Hepatocyte (in vitro differentiated cells): ENCODE data around the gene SSBP3. TPM values are rescaled to one million over a fixed set of nuclear protein-coding genes. Genes with fewer than 3 reads are reported as not detected.
A peak's percentile ranks its signal among the peaks of the same experiment; 100 is the strongest.

Experiments
- DNase-seq: peaks from one replicate; pipeline ENCODE4 v3.0.0-alpha.2; 2016; ENCODE audit warnings: low spot score
- H2AFZ ChIP-seq: fragments of 200-600 bp; sonication (generic); 2 replicates; pipeline ENCODE4 v1.6.0; 2016; ENCODE audit warnings: antibody characterized with exemption, mild to moderate bottlenecking
- H3K27ac ChIP-seq: fragments of 200-600 bp; sonication (generic); 2 replicates; pipeline ENCODE4 v1.5.1; 2016; ENCODE audit warnings: mild to moderate bottlenecking
- H3K27me3 ChIP-seq: fragments of 200-600 bp; sonication (generic); 2 replicates; pipeline ENCODE4 v1.6.1; 2016
- H3K36me3 ChIP-seq: fragments of 200-600 bp; sonication (generic); replicated peaks from 2 replicates; pipeline ENCODE4 v1.5.1; 2016; ENCODE audit warnings: low read depth; ENCODE audit not compliant: insufficient read depth
- H3K4me1 ChIP-seq: fragments of 200-600 bp; sonication (generic); 2 replicates; pipeline ENCODE4 v1.5.1; 2016; ENCODE audit warnings: mild to moderate bottlenecking, moderate library complexity; ENCODE audit not compliant: insufficient read depth
- H3K4me2 ChIP-seq: fragments of 200-600 bp; sonication (generic); 2 replicates; pipeline ENCODE4 v1.6.0; 2016
- H3K4me3 ChIP-seq: fragments of 200-600 bp; sonication (generic); 2 replicates; pipeline ENCODE4 v1.5.1; 2016; ENCODE audit warnings: mild to moderate bottlenecking
- H3K79me2 ChIP-seq: fragments of 200-600 bp; sonication (generic); 2 replicates; pipeline ENCODE4 v1.6.0; 2017; ENCODE audit warnings: mild to moderate bottlenecking
- H3K9me2 ChIP-seq: fragments of 200-600 bp; sonication (generic); replicated peaks from 2 replicates; pipeline ENCODE4 v1.6.0; 2017; ENCODE audit warnings: mild to moderate bottlenecking; ENCODE audit not compliant: insufficient read depth
- H3K9me3 ChIP-seq: fragments of 200-600 bp; sonication (generic); 2 replicates; pipeline ENCODE4 v1.5.1; 2016; ENCODE audit warnings: low read depth, mild to moderate bottlenecking
- H4K20me1 ChIP-seq: fragments of 200-600 bp; sonication (generic); 2 replicates; pipeline ENCODE4 v1.6.0; 2016; ENCODE audit warnings: mild to moderate bottlenecking; ENCODE audit not compliant: insufficient read depth, poor library complexity, severe bottlenecking
- EZH2 ChIP-seq: fragments of 200-600 bp; sonication (generic); IDR thresholded peaks from 2 replicates; pipeline ENCODE4 v1.6.1; 2016; ENCODE audit warnings: antibody characterized with exemption, mild to moderate bottlenecking, borderline replicate concordance
- EZH2phosphoT487 ChIP-seq: fragments of 200-600 bp; sonication (generic); IDR thresholded peaks from one replicate; pipeline ENCODE4 v1.6.1; 2018; ENCODE audit warnings: antibody characterized with exemption, mild to moderate bottlenecking, low read depth, moderate library complexity; ENCODE audit not compliant: unreplicated experiment, severe bottlenecking
- WGBS: methylation state at CpG from one replicate; pipeline ENCODE4 v1.1.6; 2016; ENCODE audit warnings: low lambda C conversion rate; ENCODE audit errors: missing lambda C conversion rate; 5-methylcytosine and 5-hydroxymethylcytosine counted together
- polyA plus RNA-seq: library from polyadenylated mRNA; unstranded; fragments of >200 nt; fragmentation: Nextera tagmentation; extraction: Ambion mirVana; gene quantifications from 2 replicates; pipeline ENCODE4 v1.2.1, GENCODE V29; 2016
- total RNA-seq: library from RNA; depleted of rRNA; stranded (reverse); fragments of >200 nt; gene quantifications from 2 replicates; pipeline ENCODE4 v1.2.3, GENCODE V29; 2014
- TF ChIP-seq, protein P1 (sequence below): fragments of 200-600 bp; sonication (generic); IDR thresholded peaks from 2 replicates; pipeline ENCODE4 v1.5.1; 2016; ENCODE audit warnings: antibody characterized with exemption, mild to moderate bottlenecking; ENCODE audit not compliant: poor library complexity

Gene SSBP3
- total and polyA plus RNA-seq, 2 experiments from 2014 or later, result 25.8 to 47.2 TPM

DNA sequence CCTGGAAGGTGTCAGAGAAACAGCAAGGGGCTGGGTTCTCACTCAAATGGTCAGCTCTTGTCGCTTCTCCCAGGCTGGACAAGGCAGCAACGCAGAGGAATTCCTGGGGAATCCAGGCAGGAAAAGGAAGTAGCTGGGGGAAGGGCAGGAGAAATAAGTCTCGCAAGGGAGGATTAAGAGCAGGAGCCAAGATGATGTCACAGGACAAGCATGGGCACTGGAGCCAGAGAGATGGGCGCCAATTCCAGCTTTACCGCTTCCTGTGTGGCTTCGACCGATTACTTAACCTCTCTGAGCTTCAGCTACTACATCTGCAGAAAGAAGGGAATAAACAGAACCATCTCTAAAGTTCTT lies 70.5 kb downstream of the SSBP3 start:
- H3K36me3 ChIP-seq, result no peaks in the 10 kb centered on the region
- H3K27ac ChIP-seq, result peak overlapping the region; percentile 96
- DNase-seq, result peak; percentile 82
- H3K27me3 ChIP-seq, result no peaks in the 10 kb centered on the region
- peaks cover 13% of the 10 kb centered on the region for H4K20me1 ChIP-seq
- H3K9me3 ChIP-seq, result no peaks in the 10 kb centered on the region
- no peak overlapping the region for H2AFZ ChIP-seq
- no peaks in the 10 kb centered on the region for H3K9me2 ChIP-seq
- H3K4me3 ChIP-seq, result no peak overlapping the region
- 41% methylated on average over 7 of the region's 7 CpGs for WGBS
- H3K79me2 ChIP-seq, result peaks cover 87% of the 10 kb centered on the region
- peak overlapping the region; percentile 67 for H3K4me2 ChIP-seq
- peaks cover 66% of the 10 kb centered on the region for H3K4me1 ChIP-seq
- TF ChIP-seq EZH2phosphoT487 (no peak), EZH2 (no peak)
- TF ChIP-seq, protein P1, sequence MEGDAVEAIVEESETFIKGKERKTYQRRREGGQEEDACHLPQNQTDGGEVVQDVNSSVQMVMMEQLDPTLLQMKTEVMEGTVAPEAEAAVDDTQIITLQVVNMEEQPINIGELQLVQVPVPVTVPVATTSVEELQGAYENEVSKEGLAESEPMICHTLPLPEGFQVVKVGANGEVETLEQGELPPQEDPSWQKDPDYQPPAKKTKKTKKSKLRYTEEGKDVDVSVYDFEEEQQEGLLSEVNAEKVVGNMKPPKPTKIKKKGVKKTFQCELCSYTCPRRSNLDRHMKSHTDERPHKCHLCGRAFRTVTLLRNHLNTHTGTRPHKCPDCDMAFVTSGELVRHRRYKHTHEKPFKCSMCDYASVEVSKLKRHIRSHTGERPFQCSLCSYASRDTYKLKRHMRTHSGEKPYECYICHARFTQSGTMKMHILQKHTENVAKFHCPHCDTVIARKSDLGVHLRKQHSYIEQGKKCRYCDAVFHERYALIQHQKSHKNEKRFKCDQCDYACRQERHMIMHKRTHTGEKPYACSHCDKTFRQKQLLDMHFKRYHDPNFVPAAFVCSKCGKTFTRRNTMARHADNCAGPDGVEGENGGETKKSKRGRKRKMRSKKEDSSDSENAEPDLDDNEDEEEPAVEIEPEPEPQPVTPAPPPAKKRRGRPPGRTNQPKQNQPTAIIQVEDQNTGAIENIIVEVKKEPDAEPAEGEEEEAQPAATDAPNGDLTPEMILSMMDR, result no peak

DNA sequence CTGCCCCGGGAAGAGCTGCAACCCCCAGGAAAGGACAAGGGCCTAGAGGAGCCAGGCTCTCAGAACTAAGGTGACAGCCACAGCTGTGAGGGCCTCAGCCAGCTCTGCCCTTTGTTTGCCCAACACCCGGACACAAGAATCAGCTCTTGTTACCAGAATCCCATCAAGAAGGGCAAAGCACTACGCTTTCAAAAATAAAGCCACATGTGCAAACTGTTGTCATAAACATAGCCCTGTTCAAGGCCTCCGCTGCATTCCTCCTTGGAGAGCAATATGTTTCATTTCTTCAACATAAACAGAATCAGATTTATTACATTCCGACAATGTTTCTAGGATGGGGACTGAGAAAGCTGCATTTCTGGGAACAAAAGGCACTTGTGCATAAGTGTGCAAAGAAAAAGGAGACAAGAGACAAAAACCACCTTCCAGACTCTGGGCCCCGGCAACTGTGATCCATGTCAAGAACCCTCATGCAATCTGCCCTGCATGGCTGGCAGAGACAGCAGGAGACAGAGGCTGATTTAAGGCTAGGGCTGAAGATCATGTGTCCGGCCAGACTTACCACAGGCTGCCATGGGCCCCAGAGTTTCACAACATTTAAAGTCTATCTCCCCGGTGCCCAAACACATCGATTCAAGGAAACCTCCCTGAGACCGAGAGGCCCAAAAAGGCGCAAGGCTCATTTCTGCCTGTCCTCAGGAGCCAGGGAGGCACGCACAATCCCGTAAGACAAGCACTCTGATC lies 71.0 kb downstream of the SSBP3 start:
- Histone ChIP-seq H3K4me1 (peaks cover 66% of the 10 kb centered on the region), H3K27ac (peak overlapping the region; percentile 96), H3K4me3 (no peak overlapping the region), H3K79me2 (peaks cover 87% of the 10 kb centered on the region), H3K9me3 (no peaks in the 10 kb centered on the region), H3K27me3 (no peaks in the 10 kb centered on the region), H3K4me2 (peak overlapping the region; percentile 67), H2AFZ (no peak overlapping the region), H3K36me3 (no peaks in the 10 kb centered on the region), H4K20me1 (peaks cover 15% of the 10 kb centered on the region), H3K9me2 (no peaks in the 10 kb centered on the region)
- TF ChIP-seq EZH2 (no peak), EZH2phosphoT487 (no peak)
- TF ChIP-seq, protein P1, result no peak
- DNase-seq, result peak; percentile 54
- 26% methylated on average over 13 of the region's 13 CpGs for WGBS

DNA sequence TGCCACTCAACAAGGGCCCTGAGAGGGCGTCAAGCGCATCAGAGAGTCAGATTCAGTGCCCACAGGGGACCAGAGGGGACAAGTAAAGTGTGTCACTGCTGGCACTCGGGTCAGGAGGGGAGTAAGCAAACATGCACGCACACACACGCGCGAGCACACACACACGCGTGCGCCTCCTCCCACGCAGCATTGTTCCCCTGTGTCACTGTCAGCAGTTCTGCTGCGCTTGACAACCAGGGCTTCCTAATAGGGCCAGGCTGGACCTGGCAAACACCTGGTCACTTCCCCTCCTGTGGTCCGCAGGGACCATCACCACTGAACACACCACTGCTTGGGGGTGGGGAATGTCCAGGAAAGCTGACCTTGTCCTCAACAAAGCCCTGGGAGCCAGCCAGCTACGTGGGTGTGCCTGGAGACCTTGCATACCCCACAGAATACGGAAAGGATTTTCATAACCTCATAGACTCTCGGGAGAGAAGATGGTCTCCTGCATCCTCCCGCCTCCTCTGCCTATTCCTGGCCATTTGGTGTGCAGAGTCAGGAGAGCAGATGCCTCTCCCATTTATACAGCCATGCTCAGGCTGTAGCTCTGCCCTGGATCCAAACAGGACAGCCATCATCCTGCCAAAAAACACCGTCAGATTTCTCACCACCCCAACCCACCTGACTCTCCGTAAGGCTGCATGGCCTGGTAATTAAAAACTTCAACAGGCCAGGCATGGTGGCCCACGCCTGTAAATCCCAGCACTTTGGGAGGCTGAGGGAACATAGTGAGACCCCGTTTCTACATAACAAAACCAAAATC lies 73.2 kb downstream of the SSBP3 start:
- peaks cover 87% of the 10 kb centered on the region for H3K79me2 ChIP-seq
- H3K4me1 ChIP-seq, result peaks cover 52% of the 10 kb centered on the region
- no peak overlapping the region for H2AFZ ChIP-seq
- H3K27me3 ChIP-seq, result no peaks in the 10 kb centered on the region
- no peaks in the 10 kb centered on the region for H3K9me3 ChIP-seq
- no peaks in the 10 kb centered on the region for H3K36me3 ChIP-seq
- TF ChIP-seq EZH2 (no peak), EZH2phosphoT487 (no peak)
- TF ChIP-seq, protein P1, result no peak
- no peak overlapping the region for H3K4me3 ChIP-seq
- H3K4me2 ChIP-seq, result no peak overlapping the region
- H3K27ac ChIP-seq, result peak overlapping the region; percentile 96
- WGBS, result 89% methylated on average over 21 of the region's 21 CpGs
- H4K20me1 ChIP-seq, result peaks cover 29% of the 10 kb centered on the region
- no peak for DNase-seq
- no peaks in the 10 kb centered on the region for H3K9me2 ChIP-seq
